HCT116 (cell line): ENCODE data around the gene PSG7.

Experiments used
- CTCF ChIP-seq, 3 experiments: fragments of 200-600 bp in 1 of 3; sonication (generic) in 1 of 3; IDR thresholded peaks in 2 of 3; conservative IDR thresholded peaks in 1 of 3; 2 replicates each; pipeline ENCODE4 v1.5.1; 2012 to 2017; ENCODE audit warnings: low read depth in 2 of 3, low read length in 2 of 3, antibody characterized with exemption in 1 of 3, borderline replicate concordance in 1 of 3, control low read depth in 1 of 3, mild to moderate bottlenecking in 1 of 3, mixed read lengths in 1 of 3, mixed run types in 1 of 3, moderate library complexity in 1 of 3; ENCODE audit not compliant: insufficient read depth in 1 of 3
- EZH2 ChIP-seq: fragments of 200-600 bp; sonication (generic); IDR thresholded peaks from 2 replicates; pipeline ENCODE4 v1.6.1; 2017; ENCODE audit warnings: antibody characterized with exemption, mixed run types
- POLR2A ChIP-seq: IDR thresholded peaks from 2 replicates; pipeline ENCODE4 v1.7.0; 2011; ENCODE audit warnings: borderline replicate concordance; ENCODE audit not compliant: insufficient read depth, insufficient read length; ENCODE audit errors: extremely low read depth
- RAD21 ChIP-seq: IDR thresholded peaks from 2 replicates; pipeline ENCODE4 v1.6.1; 2012; ENCODE audit warnings: low read depth, mild to moderate bottlenecking

- TF ChIP-seq CTCF (IDR thresholded peaks at IDR 0.05 in 2 of 3, conservative IDR thresholded peaks at IDR 0.05 in 1 of 3; ENCODE audit: borderline replicate concordance in 1 of 3, insufficient read depth in 1 of 3, low read depth in 2 of 3, low read length in 2 of 3) (no peak), POLR2A (no peak), RAD21 (no peak), EZH2 (no peak)
Observed at GRCh38 chr19:42926781-42927180, 10.2 kb downstream of the PSG7 start.
